Loucy (cell line): ENCODE measurements around the gene MAD1L1.

Experiments used
- H2AFZ ChIP-seq: fragments of 200-600 bp; sonication (generic); 2 replicates; pipeline ENCODE4 v1.6.0; 2016; ENCODE audit warnings: antibody characterized with exemption, mild to moderate bottlenecking, low read length, moderate library complexity
- H3F3A ChIP-seq: fragments of 200-600 bp; 2 replicates; pipeline ENCODE4 v1.6.0; 2016; ENCODE audit warnings: antibody characterized with exemption, low read depth, mild to moderate bottlenecking
- H3K27me3 ChIP-seq: fragments of 200-600 bp; sonication (generic); 2 replicates; pipeline ENCODE4 v1.6.1; 2014; ENCODE audit warnings: low read length, mild to moderate bottlenecking; ENCODE audit not compliant: insufficient read depth, poor library complexity, severe bottlenecking
- H3K36me3 ChIP-seq: fragments of 200-600 bp; sonication (generic); 2 replicates; pipeline ENCODE4 v1.6.1; 2016; ENCODE audit warnings: low read length; ENCODE audit not compliant: insufficient read depth
- H3K4me1 ChIP-seq: fragments of 200-600 bp; sonication (generic); 2 replicates; pipeline ENCODE4 v1.5.1; 2014; ENCODE audit warnings: low read length, mild to moderate bottlenecking; ENCODE audit not compliant: insufficient read depth, poor library complexity, severe bottlenecking
- H3K4me2 ChIP-seq: fragments of 200-600 bp; sonication (generic); 2 replicates; pipeline ENCODE4 v1.6.0; 2014; ENCODE audit warnings: antibody characterized with exemption, low read length, low read depth, mild to moderate bottlenecking; ENCODE audit not compliant: poor library complexity, severe bottlenecking
- H3K4me3 ChIP-seq: fragments of 200-600 bp; sonication (generic); 2 replicates; pipeline ENCODE4 v1.5.1; 2014; ENCODE audit warnings: low read length, mild to moderate bottlenecking, mixed read lengths; ENCODE audit not compliant: poor library complexity, severe bottlenecking
- H3K79me2 ChIP-seq: fragments of 200-600 bp; sonication (generic); 2 replicates; pipeline ENCODE4 v1.6.1; 2014; ENCODE audit warnings: low read length; ENCODE audit not compliant: insufficient read depth
- H3K9ac ChIP-seq: fragments of 200-600 bp; sonication (generic); 2 replicates; pipeline ENCODE4 v1.6.0; 2014; ENCODE audit warnings: mild to moderate bottlenecking, low read depth, low read length, moderate library complexity; ENCODE audit not compliant: poor library complexity, severe bottlenecking
- H3K9me2 ChIP-seq: fragments of 200-600 bp; sonication (generic); replicated peaks from 2 replicates; pipeline ENCODE4 v1.6.1; 2016; ENCODE audit warnings: low read depth, low read length, mixed read lengths
- H3K9me3 ChIP-seq: fragments of 200-600 bp; sonication (generic); 2 replicates; pipeline ENCODE4 v1.6.1; 2014; ENCODE audit warnings: mild to moderate bottlenecking, antibody characterized with exemption, low read length, low read depth; ENCODE audit not compliant: insufficient read depth
- H4K20me1 ChIP-seq: fragments of 200-600 bp; sonication (generic); 2 replicates; pipeline ENCODE4 v1.6.0; 2014; ENCODE audit warnings: antibody characterized with exemption, low read length, mild to moderate bottlenecking; ENCODE audit not compliant: insufficient read depth, poor library complexity, severe bottlenecking
- EZH2phosphoT487 ChIP-seq: fragments of 200-600 bp; IDR thresholded peaks from 2 replicates; pipeline ENCODE4 v1.6.1; 2018; ENCODE audit warnings: antibody characterized with exemption, mild to moderate bottlenecking, moderate library complexity, borderline replicate concordance
- TF ChIP-seq, protein P1 (sequence below): fragments of 200-600 bp; sonication (generic); conservative IDR thresholded peaks from 2 replicates; pipeline ENCODE4 v1.5.1; 2014; ENCODE audit warnings: mild to moderate bottlenecking, antibody characterized with exemption, low read length

MAD1L1 gene

DNA sequence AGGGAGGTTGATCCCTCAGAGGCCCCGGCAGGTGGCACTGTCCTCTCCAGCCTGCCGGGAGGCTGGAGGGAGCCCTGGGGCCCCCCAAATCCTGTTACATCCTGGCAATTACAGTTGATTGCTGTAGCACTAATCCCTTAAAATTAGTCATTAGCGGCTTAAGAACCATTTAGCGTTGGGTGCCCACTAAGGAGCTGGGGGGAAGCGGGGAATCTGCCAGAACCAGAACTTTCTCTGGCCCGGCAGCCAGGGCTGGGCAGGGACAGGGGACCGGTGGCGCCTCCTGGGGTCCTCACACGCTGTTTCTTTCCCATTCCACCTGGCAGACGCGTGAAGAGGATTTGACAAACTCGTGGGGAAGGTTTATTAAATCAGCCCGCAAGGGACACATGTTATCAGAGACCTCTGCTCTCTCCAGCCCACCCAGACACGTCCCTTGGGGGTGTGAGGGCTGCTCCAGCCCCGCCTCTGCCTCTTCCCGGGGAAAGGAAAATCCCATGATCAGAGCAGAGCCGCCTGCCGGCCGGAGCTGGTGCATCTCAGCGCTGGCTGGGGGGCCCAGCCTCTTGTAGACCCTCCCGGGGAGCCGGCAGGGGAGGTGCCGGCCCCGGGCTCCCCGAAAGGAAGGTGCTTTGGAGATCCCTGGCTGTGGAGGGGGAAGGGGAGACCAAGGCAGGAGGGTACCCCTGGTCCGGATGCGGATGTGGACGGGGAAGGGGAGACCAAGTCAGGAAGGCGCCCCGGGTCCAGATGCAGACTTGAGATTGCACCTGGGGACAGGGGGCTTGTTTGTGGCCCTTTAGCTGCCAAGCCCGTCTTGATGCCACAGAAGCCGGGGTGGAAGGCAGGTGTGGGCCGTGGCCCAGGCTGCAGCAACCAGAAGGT, 420.0 kb downstream of the MAD1L1 start:
- Histone ChIP-seq H3K36me3 (peaks cover 26% of the 10 kb centered on the region; the same call in 1 of the 2 replicates), H3K4me3 (no peak overlapping the region), H3K4me2 (no peak overlapping the region), H4K20me1 (no peaks in the 10 kb centered on the region), H3K79me2 (no peaks in the 10 kb centered on the region), H3K27me3 (no peaks in the 10 kb centered on the region), H3K9me2 (no peaks in the 10 kb centered on the region), H3F3A (no peaks in the 10 kb centered on the region), H3K9ac (no peak overlapping the region), H3K9me3 (no peaks in the 10 kb centered on the region), H3K4me1 (no peaks in the 10 kb centered on the region), H2AFZ (no peak overlapping the region)
- TF ChIP-seq, protein P1, sequence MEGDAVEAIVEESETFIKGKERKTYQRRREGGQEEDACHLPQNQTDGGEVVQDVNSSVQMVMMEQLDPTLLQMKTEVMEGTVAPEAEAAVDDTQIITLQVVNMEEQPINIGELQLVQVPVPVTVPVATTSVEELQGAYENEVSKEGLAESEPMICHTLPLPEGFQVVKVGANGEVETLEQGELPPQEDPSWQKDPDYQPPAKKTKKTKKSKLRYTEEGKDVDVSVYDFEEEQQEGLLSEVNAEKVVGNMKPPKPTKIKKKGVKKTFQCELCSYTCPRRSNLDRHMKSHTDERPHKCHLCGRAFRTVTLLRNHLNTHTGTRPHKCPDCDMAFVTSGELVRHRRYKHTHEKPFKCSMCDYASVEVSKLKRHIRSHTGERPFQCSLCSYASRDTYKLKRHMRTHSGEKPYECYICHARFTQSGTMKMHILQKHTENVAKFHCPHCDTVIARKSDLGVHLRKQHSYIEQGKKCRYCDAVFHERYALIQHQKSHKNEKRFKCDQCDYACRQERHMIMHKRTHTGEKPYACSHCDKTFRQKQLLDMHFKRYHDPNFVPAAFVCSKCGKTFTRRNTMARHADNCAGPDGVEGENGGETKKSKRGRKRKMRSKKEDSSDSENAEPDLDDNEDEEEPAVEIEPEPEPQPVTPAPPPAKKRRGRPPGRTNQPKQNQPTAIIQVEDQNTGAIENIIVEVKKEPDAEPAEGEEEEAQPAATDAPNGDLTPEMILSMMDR = no peak
- TF ChIP-seq EZH2phosphoT487 = no peak

DNA sequence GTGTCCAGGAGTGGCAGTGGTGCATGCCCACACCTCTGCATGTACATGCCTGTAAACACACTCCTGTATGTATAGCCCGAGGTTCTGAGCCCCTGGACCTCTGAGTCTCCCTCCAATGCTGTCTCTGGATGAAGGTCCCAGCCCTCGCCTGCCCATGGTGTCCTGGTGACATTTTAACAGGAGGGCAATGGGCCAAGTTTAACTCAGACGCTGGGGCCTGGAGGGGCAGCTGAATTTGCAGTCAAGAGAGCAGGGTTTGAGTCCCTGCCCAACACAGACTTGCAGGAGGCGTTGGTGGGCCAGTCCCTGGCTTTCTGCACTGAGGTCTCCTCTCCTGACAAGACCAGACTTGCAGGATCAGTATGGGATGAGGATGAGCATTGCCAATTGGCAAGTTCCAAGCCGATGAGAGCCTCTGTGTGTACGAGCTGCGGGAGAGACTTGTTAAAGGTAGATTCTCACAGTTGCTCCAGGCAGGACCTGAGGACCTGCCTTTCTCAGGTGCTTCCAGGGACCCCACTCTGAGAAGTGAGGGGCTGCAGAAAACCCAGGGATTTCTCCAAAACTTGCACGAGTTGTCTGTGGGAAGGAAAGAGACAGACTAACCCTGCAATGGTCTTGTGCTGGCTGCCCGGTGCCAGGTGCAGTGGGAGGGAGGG, 420.8 kb downstream of the MAD1L1 start:
- Histone ChIP-seq H3K79me2 (no peaks in the 10 kb centered on the region), H3K4me1 (no peaks in the 10 kb centered on the region), H3K9me3 (no peaks in the 10 kb centered on the region), H3K9ac (no peak overlapping the region), H3K36me3 (peaks cover 26% of the 10 kb centered on the region; the same call in 1 of the 2 replicates), H3K27me3 (no peaks in the 10 kb centered on the region), H2AFZ (no peak overlapping the region), H3K4me2 (no peak overlapping the region), H3K9me2 (no peaks in the 10 kb centered on the region), H3K4me3 (no peak overlapping the region), H3F3A (no peaks in the 10 kb centered on the region), H4K20me1 (no peaks in the 10 kb centered on the region)
- TF ChIP-seq, protein P1 = no peak
- no peak for TF ChIP-seq EZH2phosphoT487

DNA sequence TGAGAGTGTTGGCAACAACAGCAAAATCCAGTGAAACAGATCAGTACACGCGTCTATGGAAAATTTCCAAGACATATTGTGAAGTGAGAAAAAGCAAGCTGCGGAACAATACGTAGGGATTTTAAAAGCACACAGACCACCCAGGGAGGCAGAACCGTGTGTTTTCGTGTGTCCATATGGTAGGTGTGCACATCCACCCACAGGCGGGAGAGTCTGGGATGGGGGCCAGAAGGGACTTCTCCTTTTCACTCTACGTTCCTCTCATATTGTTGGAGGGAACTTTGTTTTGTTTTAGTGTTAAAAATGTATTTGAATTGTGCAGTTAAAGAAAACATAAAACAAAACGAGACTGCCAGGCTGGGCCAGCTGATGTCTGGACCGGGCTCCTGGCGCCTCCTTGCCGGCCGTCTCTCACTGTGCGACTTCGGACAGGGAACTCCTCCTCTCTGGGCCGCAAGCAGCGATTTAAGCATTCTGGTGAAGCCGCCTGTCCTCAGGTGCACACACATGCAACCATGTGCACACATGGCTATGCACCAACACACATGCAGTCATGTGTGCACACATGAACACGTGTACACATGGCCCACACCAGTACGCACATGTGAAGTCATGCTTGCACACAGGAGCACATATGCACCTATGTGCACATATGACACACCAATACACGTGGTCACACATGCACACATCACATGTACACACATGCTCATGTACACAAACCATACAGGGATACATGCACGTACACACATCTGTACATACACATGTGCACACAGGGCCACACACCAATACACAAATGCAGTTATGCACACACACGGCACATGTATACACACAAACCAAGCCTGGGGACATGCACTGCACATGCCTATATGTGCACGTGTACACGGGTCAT, 421.5 kb downstream of the MAD1L1 start:
- no peak overlapping the region for H3K9ac ChIP-seq
- H3K36me3 ChIP-seq = peaks cover 26% of the 10 kb centered on the region; the same call in 1 of the 2 replicates
- no peaks in the 10 kb centered on the region for H3K4me1 ChIP-seq
- no peaks in the 10 kb centered on the region for H4K20me1 ChIP-seq
- no peak overlapping the region for H3K4me3 ChIP-seq
- no peak overlapping the region for H3K4me2 ChIP-seq
- H3K27me3 ChIP-seq = no peaks in the 10 kb centered on the region
- TF ChIP-seq, protein P1 = no peak
- TF ChIP-seq EZH2phosphoT487 = no peak
- no peaks in the 10 kb centered on the region for H3K9me2 ChIP-seq
- no peaks in the 10 kb centered on the region for H3F3A ChIP-seq
- H3K9me3 ChIP-seq = no peaks in the 10 kb centered on the region
- H3K79me2 ChIP-seq = no peaks in the 10 kb centered on the region
- no peak overlapping the region for H2AFZ ChIP-seq
